ENCODE measurements around the gene GMPR. TPM values are rescaled to one million over a fixed set of nuclear protein-coding genes. Genes with fewer than 3 reads are reported as not detected.
A peak's percentile ranks its signal among the peaks of the same experiment; 100 is the strongest.

GMPR gene
- total RNA-seq, 1 experiment from 2014 or later: 33.5 TPM

DNA sequence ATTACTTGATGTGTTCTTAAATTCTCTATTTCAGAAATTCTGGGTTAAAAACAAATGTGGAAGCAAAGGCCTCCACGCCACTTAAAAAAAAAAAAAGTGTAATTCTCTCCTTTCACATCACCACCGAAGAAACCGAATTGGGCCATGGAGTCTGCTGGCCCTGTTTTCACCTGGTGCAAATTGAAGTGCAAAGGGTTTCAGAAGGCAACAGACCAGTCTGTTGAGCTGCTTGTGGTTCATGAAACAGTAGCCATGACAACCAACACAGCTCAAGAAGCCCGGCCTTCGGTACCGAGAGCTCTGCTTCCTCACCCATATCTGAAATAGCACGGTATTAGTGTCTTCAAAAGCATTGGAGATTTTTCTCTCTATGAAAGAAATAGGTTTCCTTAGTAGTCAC, 63.1 kb downstream of the GMPR start:
- no peak for DNase-seq (ENCODE audit: low read depth)

GRCh38 chr6:16302721-16303552, 64.5 kb downstream of the GMPR start:
- no peak for DNase-seq (ENCODE audit: low read depth)

- no peak for DNase-seq (ENCODE audit: low read depth)
These were observed 66.9 kb downstream of the GMPR start for GRCh38 chr6:16305246-16305725.

DNA sequence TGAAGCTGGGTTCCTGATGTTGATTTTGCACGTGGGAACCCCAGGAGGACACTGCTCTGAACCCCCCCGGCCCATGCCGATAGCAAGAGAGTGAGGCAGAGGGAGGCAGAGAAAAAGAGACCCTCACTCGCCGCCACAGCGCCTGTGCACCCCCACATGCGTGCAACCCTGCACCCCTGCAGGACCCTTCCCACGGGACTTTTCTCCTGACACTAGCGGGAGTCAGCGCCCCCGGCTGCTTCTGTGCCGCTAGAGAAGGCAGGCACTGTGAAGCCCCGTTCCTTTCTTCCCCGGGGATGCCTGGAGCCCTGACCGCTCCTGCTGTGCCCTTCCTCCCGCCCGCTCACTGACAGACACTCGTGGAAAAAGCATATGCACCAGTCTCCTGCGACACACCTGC, 67.4 kb downstream of the GMPR start:
- no peak for DNase-seq (ENCODE audit: low read depth)

DNA sequence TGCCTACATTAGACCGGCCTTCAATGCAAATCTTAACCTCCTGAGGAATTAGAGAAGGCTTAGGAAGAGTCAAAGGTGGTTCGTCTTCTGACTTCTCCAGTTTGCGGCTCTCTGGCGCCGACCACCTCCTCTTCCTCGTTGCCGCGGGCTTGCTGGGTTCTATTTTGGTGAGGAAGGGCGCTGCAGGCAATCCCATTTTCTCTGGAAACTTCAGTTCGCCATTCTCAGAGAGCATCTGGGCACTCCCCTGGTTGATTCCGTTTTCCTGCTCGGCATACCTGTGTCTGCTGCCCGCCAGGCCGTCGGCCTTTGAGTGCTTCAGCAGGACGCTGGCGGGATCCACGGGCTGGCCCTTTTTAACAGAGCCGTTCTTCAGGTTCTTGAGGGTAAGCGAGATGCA, 67.9 kb downstream of the GMPR start:
- no peak for DNase-seq (ENCODE audit: low read depth)

DNA sequence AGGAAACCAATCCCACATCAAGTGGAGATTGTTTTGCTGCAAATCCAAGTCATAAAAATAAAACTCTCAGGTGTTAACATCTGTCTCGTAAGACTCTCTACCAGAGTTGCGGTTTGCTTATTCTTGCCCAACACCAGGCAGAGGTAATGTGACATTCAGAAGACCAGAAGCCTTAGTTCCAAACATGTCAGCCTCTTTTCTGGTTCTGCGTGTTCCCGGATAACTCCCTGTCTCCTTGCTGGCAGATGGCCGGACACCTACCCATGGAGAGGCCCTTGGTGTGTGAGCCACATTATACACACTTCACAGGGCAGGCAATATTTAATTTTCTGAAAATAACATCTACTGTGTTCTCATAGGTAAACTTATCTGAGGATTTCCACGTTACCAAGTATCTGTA, 73.4 kb downstream of the GMPR start:
- no peak for DNase-seq (ENCODE audit: low read depth)

DNA sequence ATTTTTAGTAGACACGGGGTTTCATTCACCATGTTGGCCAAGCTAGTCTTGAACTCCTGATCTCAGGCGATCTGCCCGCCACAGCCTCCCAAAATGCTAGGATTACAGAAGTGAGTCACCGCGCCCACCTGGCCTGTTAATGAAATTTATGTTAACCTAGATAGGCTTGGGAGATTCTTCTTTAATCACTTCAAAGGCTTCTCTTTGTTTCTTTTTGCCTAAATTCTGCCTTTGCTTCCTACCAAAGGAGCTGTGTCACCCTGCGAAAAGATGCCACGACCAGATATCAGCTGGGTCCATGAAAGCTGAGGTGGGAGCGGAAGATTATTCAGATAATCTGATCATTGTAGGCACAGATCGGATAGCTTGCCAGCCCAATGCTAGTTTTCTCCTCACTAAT, 75.3 kb downstream of the GMPR start:
- no peak for DNase-seq (ENCODE audit: low read depth)

DNA sequence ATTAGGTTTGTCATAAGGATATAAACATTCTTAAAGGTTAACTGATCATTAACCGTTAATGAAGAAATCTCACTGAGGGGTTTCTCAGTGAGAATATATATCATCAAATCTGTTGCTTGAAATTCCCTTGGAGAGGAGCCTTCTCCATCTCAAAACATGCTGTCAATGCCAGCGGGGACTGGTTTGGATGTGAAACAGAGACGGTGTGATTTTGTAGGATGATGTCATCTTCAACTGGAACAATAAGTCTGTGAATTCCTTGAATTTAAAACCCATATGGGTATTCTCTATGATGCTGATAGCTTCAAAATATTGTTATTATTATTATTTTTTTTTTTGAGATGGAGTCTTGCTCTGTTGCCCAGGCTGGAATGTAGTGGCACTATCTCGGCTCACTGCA, 75.9 kb downstream of the GMPR start:
- DNase-seq (ENCODE audit: low read depth): no peak

GRCh38 chr6:16316741-16317251, 78.4 kb downstream of the GMPR start:
- peak; percentile 74 for DNase-seq (ENCODE audit: low read depth)

DNA sequence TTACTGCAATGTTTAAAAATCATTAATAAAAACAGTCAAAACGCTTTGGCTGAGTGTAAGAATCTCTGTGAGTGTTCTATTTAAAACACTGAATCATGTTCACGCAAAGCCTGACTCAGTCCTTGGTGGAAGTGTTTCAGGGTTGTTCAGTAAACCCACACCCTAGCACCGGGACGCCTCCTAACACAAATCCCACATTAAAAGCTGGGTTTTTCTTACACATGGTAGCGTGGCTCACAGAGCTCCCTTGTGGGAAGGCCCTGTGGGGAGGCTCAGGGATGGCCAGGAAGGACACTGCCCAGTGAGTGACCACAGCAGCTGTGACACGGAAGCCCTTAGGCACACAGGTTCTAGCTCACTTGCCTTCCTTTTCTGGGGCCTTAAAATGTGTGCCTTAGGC, 80.2 kb downstream of the GMPR start:
- DNase-seq (ENCODE audit: low read depth): peak; percentile 99

- no peak for DNase-seq (ENCODE audit: low read depth)
These were observed 80.8 kb downstream of the GMPR start for GRCh38 chr6:16318953-16319720.

- peak; percentile 98 for DNase-seq (ENCODE audit: low read depth)
These were observed 81.6 kb downstream of the GMPR start for GRCh38 chr6:16319813-16320532.

DNA sequence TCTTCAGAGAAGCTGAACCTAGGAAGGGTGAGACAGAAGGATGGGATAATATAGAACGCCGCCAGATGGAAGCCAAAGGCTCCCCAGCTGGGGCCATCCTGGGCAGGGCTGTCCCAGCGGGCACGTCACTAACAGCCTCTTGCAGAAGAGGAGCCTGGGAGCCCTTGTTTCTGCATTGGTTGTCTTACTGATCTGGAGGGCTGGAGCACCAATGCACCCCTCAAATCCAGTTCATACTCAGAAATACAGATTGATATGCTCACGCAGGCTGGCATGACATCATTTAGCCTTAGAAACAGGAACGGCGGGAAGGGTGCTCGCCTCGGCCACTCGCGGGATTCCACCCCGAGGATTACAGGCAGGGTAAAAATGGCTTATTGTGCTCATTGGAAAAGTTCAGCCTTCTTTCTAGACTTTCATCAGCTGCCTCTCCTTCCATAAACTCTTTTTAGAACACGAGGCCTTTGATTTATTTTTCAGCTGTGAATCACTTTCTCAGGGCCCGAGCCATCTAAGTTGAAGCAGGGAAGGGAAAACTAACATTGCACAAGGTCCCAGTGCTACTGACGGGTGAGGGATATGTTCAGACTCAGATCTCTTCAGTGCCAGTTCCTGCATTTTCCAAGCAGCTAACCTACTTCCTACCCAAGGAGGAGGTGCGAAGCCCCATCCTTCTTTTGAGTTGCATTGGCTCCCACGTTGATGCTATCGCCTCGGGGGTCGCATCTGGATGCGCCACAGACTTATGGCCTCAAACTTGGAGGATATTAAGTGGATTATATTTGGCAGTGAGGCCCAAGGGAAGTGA, 82.3 kb downstream of the GMPR start:
- peak; percentile 68 for DNase-seq (ENCODE audit: low read depth)

- no peak for DNase-seq (ENCODE audit: low read depth)
These were observed 82.9 kb downstream of the GMPR start for GRCh38 chr6:16321341-16321710.

- no peak for DNase-seq (ENCODE audit: low read depth)
These were observed 83.4 kb downstream of the GMPR start for GRCh38 chr6:16321826-16322225.

- peak; percentile 90 for DNase-seq (ENCODE audit: low read depth)
These were observed 84.4 kb downstream of the GMPR start for GRCh38 chr6:16322666-16323312.

- DNase-seq (ENCODE audit: low read depth): no peak
These were observed 85.8 kb downstream of the GMPR start for GRCh38 chr6:16324184-16324583.

DNA sequence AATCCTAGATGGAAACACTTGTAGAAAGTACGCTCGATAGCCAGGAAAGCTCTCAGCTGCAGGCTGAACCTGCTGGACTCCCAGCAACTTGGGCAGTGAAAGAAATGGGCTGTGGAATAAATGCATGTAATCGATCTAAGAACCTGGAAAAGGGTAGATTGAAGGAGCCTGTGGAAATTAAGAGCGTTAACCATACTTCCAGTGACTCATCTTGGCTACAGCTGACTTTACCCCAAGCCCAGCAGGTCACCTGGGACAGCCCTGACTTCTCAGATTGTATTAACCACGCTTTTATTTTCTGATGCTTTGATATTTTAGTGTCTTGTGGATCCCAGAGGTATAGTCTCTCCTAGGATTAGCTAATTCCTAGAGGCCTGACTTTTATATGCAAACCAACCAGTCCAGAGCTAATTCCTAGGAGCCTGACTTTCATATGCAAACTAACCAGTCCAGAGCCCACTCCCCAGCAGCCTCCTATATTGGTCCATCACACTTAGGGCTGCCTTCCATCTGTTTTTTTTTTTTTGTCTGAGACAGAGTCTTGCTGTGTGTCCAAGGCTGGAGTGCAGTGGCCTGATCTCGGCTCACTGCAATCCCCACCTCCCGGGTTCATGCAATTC, 86.3 kb downstream of the GMPR start:
- DNase-seq (ENCODE audit: low read depth): peak; percentile 62

DNA sequence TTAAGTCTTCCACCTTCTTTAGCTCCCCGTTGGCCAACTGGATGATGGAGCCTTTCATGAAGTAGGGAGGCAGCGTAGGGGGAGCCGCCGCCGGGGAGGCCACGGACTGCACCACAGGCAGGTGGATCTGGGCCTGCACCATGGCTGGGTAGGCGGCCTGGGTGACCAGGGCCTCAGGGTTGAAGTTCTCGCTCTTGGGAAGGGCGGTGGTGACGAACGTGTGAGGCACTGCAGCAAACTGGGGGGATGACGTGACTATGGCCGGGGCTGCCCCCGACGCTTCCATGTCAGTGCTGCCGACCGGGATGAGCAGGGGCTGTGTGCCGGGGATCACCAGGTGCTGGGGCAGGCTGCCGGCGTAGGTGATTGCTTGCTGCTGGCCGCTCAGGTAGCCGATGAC, 88.1 kb downstream of the GMPR start:
- no peak for DNase-seq (ENCODE audit: low read depth)
